ENCODE results near the gene ZNF521.
A peak's percentile ranks its signal among the peaks of the same experiment; 100 is the strongest.

The ZNF521 gene

GRCh38 chr18:25111377-25112288 lies 240.3 kb downstream of the ZNF521 start:
- 88% methylated on average over 13 of the region's 13 CpGs for WGBS
- H3K27ac ChIP-seq (ENCODE audit: low read depth, low read length), result 0 out of 2 replicates have a peak overlapping the region, but pooled peaks have one; percentile 14
- no peaks in the 10 kb centered on the region for H3K27me3 ChIP-seq (ENCODE audit: insufficient read depth, low read length)
- H3K36me3 ChIP-seq (ENCODE audit: insufficient read depth, low read length), result no peaks in the 10 kb centered on the region
- H3K9ac ChIP-seq (ENCODE audit: low read depth, low read length), result no peak overlapping the region
- no peak overlapping the region for H3K4me3 ChIP-seq (ENCODE audit: low read length)
- H3K9me3 ChIP-seq (ENCODE audit: insufficient read depth, low read depth, low read length), result no peaks in the 10 kb centered on the region
- no peaks in the 10 kb centered on the region; the same call in 1 of the 2 replicates for H3K4me1 ChIP-seq (ENCODE audit: insufficient read depth, low read length)

- Histone ChIP-seq H3K4me1 (ENCODE audit: insufficient read depth, low read length) (no peaks in the 10 kb centered on the region; the same call in 1 of the 2 replicates), H3K4me3 (ENCODE audit: low read length) (no peak overlapping the region), H3K27ac (ENCODE audit: low read depth, low read length) (no peak overlapping the region), H3K27me3 (ENCODE audit: insufficient read depth, low read length) (no peaks in the 10 kb centered on the region), H3K36me3 (ENCODE audit: insufficient read depth, low read length) (no peaks in the 10 kb centered on the region), H3K9me3 (ENCODE audit: insufficient read depth, low read depth, low read length) (no peaks in the 10 kb centered on the region), H3K9ac (ENCODE audit: low read depth, low read length) (no peak overlapping the region)
- WGBS, result 100% methylated on average over 3 of the region's 3 CpGs
Observed at GRCh38 chr18:25109484-25109883, 242.5 kb downstream of the ZNF521 start.

DNA sequence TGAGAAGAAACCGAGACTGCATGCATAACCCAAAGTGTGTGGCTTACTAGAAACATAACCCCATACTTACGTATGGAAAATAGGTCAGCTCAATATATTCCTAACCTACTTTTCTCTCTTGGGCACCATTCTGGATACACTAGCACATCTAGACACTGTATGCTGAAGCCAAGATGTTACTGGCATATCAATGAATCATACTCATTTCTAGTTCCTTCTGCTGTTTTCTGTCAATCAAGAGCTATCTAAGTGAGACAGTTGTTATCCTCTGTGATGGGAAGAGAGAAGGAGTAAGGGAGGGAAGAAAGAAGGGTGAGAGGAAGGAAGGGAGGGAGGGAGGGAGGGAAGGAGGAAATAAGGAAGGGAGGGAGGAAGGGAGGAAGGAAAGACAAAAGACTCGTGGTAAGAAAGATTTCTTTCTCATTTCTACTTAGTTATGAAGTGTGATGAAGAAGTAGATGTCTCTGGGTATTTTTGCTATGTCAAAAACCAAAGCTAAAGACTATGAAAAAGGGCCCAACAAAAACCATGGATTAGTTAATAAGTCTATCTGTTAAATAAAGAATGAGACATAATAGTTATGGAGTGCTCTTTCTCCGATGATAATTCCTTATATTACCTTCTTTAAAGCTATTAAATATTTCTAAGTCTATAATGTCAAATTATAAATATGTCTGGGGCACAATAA lies 248.4 kb downstream of the ZNF521 start:
- Histone ChIP-seq H3K4me1 (ENCODE audit: insufficient read depth, low read length) (no peaks in the 10 kb centered on the region; the same call in 1 of the 2 replicates), H3K27ac (ENCODE audit: low read depth, low read length) (no peak overlapping the region), H3K27me3 (ENCODE audit: insufficient read depth, low read length) (no peaks in the 10 kb centered on the region), H3K36me3 (ENCODE audit: insufficient read depth, low read length) (no peaks in the 10 kb centered on the region), H3K9ac (ENCODE audit: low read depth, low read length) (no peak overlapping the region), H3K4me3 (ENCODE audit: low read length) (no peak overlapping the region), H3K9me3 (ENCODE audit: insufficient read depth, low read depth, low read length) (no peaks in the 10 kb centered on the region)
- 88% methylated on average over 3 of the region's 4 CpGs for WGBS

GRCh38 chr18:25102662-25103061 lies 249.3 kb downstream of the ZNF521 start:
- no peaks in the 10 kb centered on the region for H3K27me3 ChIP-seq (ENCODE audit: insufficient read depth, low read length)
- H3K4me1 ChIP-seq (ENCODE audit: insufficient read depth, low read length), result no peaks in the 10 kb centered on the region; the same call in 1 of the 2 replicates
- H3K9ac ChIP-seq (ENCODE audit: low read depth, low read length), result no peak overlapping the region
- H3K27ac ChIP-seq (ENCODE audit: low read depth, low read length), result no peak overlapping the region
- H3K36me3 ChIP-seq (ENCODE audit: insufficient read depth, low read length), result no peaks in the 10 kb centered on the region
- no peak overlapping the region for H3K4me3 ChIP-seq (ENCODE audit: low read length)
- no peaks in the 10 kb centered on the region for H3K9me3 ChIP-seq (ENCODE audit: insufficient read depth, low read depth, low read length)
- 92% methylated on average over 2 of the region's 2 CpGs for WGBS

- Histone ChIP-seq H3K4me3 (ENCODE audit: low read length) (no peak overlapping the region), H3K36me3 (ENCODE audit: insufficient read depth, low read length) (no peaks in the 10 kb centered on the region), H3K9me3 (ENCODE audit: insufficient read depth, low read depth, low read length) (no peaks in the 10 kb centered on the region), H3K27ac (ENCODE audit: low read depth, low read length) (no peak overlapping the region), H3K9ac (ENCODE audit: low read depth, low read length) (no peak overlapping the region), H3K27me3 (ENCODE audit: insufficient read depth, low read length) (no peaks in the 10 kb centered on the region), H3K4me1 (ENCODE audit: insufficient read depth, low read length) (peaks cover 8% of the 10 kb centered on the region; the same call in 1 of the 2 replicates)
- WGBS, result 97% methylated on average over 3 of the region's 3 CpGs
Observed at GRCh38 chr18:25100418-25100817, 251.5 kb downstream of the ZNF521 start.

- WGBS, result 88% methylated on average over 3 of the region's 3 CpGs
- H3K27ac ChIP-seq (ENCODE audit: low read depth, low read length), result no peak overlapping the region
- peaks cover 8% of the 10 kb centered on the region; the same call in 1 of the 2 replicates for H3K4me1 ChIP-seq (ENCODE audit: insufficient read depth, low read length)
Observed at GRCh38 chr18:25099895-25100294, 252.1 kb downstream of the ZNF521 start.

GRCh38 chr18:25097569-25098056 lies 254.4 kb downstream of the ZNF521 start:
- H3K27ac ChIP-seq (ENCODE audit: low read depth, low read length), result no peak overlapping the region
- peaks cover 8% of the 10 kb centered on the region; the same call in 1 of the 2 replicates for H3K4me1 ChIP-seq (ENCODE audit: insufficient read depth, low read length)
- 89% methylated on average over 3 of the region's 3 CpGs for WGBS
- H3K36me3 ChIP-seq (ENCODE audit: insufficient read depth, low read length), result no peaks in the 10 kb centered on the region
- no peak overlapping the region for H3K4me3 ChIP-seq (ENCODE audit: low read length)
- H3K27me3 ChIP-seq (ENCODE audit: insufficient read depth, low read length), result no peaks in the 10 kb centered on the region
- H3K9ac ChIP-seq (ENCODE audit: low read depth, low read length), result no peak overlapping the region
- H3K9me3 ChIP-seq (ENCODE audit: insufficient read depth, low read depth, low read length), result no peaks in the 10 kb centered on the region

More at GRCh38 chr18:25099895-25100294, 252.1 kb downstream of the ZNF521 start:
- no peak overlapping the region for H3K4me3 ChIP-seq (ENCODE audit: low read length)
- H3K9me3 ChIP-seq (ENCODE audit: insufficient read depth, low read depth, low read length), result no peaks in the 10 kb centered on the region
- no peaks in the 10 kb centered on the region for H3K36me3 ChIP-seq (ENCODE audit: insufficient read depth, low read length)
- H3K27me3 ChIP-seq (ENCODE audit: insufficient read depth, low read length), result no peaks in the 10 kb centered on the region
- H3K9ac ChIP-seq (ENCODE audit: low read depth, low read length), result no peak overlapping the region

GRCh38 chr18:25097057-25097456 lies 254.9 kb downstream of the ZNF521 start:
- Histone ChIP-seq H3K36me3 (ENCODE audit: insufficient read depth, low read length) (no peaks in the 10 kb centered on the region), H3K9ac (ENCODE audit: low read depth, low read length) (no peak overlapping the region), H3K4me1 (ENCODE audit: insufficient read depth, low read length) (peaks cover 8% of the 10 kb centered on the region; the same call in 1 of the 2 replicates), H3K27ac (ENCODE audit: low read depth, low read length) (no peak overlapping the region), H3K4me3 (ENCODE audit: low read length) (no peak overlapping the region), H3K27me3 (ENCODE audit: insufficient read depth, low read length) (no peaks in the 10 kb centered on the region), H3K9me3 (ENCODE audit: insufficient read depth, low read depth, low read length) (no peaks in the 10 kb centered on the region)
- 87% methylated on average over 6 of the region's 6 CpGs for WGBS

DNA sequence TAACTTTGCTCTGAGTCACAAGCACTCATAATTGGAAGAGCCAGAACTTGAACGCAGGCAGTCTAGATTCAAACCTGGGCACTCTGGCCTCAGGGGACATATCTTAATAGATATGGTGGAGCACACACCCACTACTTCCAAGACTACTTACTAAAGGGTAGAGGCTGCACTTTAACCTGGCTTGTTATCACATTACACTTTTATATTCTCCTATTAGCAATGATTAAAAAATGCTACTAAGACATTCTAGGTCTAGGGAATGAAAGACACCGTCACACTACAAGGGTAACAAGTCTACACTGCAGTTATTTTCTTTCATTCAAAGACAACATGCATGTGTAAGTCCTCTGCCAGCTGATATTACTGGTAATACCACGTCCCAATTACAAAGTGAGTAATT lies 258.8 kb downstream of the ZNF521 start:
- Histone ChIP-seq H3K4me1 (ENCODE audit: insufficient read depth, low read length) (peaks cover 8% of the 10 kb centered on the region; the same call in 1 of the 2 replicates), H3K9ac (ENCODE audit: low read depth, low read length) (no peak overlapping the region), H3K36me3 (ENCODE audit: insufficient read depth, low read length) (peaks cover 27% of the 10 kb centered on the region; the same call in 1 of the 2 replicates), H3K9me3 (ENCODE audit: insufficient read depth, low read depth, low read length) (no peaks in the 10 kb centered on the region), H3K27ac (ENCODE audit: low read depth, low read length) (no peak overlapping the region), H3K4me3 (ENCODE audit: low read length) (no peak overlapping the region), H3K27me3 (ENCODE audit: insufficient read depth, low read length) (no peaks in the 10 kb centered on the region)
- 98% methylated on average over 2 of the region's 3 CpGs for WGBS

DNA sequence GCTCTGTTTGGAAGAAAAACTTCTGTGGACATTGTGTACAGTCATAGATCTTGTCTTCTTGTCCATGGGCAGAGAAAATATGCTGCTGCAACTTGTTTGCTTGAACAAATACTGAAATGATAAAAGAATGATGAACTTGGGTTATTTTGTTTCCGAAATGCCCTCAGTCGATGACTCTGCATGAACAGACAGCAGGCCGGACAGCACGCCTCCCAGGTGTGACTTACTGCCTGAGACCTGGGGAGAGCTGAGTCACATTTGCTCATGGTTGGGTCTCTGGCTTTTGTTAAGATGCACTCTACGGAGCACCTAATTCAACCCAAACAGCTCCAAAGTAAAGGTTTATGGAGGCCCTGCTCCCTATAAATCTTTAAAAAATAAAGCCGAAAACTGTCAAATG lies 262.5 kb downstream of the ZNF521 start:
- H3K9me3 ChIP-seq (ENCODE audit: insufficient read depth, low read depth, low read length), result no peaks in the 10 kb centered on the region
- no peak overlapping the region for H3K27ac ChIP-seq (ENCODE audit: low read depth, low read length)
- H3K36me3 ChIP-seq (ENCODE audit: insufficient read depth, low read length), result peaks cover 27% of the 10 kb centered on the region; the same call in 1 of the 2 replicates
- H3K27me3 ChIP-seq (ENCODE audit: insufficient read depth, low read length), result no peaks in the 10 kb centered on the region
- no peaks in the 10 kb centered on the region for H3K4me1 ChIP-seq (ENCODE audit: insufficient read depth, low read length)
- 94% methylated on average over 6 of the region's 6 CpGs for WGBS
- no peak overlapping the region for H3K4me3 ChIP-seq (ENCODE audit: low read length)
- no peak overlapping the region for H3K9ac ChIP-seq (ENCODE audit: low read depth, low read length)

DNA sequence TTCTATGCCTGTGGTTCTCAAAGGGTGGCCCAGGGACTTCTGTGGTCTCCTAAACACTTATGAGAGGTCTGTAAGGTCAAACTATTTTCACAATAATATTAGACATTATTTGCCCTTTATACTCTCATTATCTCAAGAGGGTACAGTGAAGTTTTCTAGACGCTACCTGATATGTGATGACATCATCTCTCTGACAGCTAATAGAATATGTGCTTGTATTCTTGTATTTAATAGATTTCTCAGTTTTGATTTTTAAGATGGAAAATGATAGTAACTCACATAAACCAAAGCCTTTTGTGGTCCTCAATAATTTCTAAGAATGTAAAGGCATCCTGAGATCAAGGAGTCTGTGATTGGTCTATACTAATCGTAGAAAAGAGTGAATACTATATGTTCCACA lies 265.1 kb downstream of the ZNF521 start:
- no peak overlapping the region for H3K4me3 ChIP-seq (ENCODE audit: low read length)
- no peak overlapping the region for H3K9ac ChIP-seq (ENCODE audit: low read depth, low read length)
- H3K9me3 ChIP-seq (ENCODE audit: insufficient read depth, low read depth, low read length), result no peaks in the 10 kb centered on the region
- H3K4me1 ChIP-seq (ENCODE audit: insufficient read depth, low read length), result no peaks in the 10 kb centered on the region
- peaks cover 27% of the 10 kb centered on the region; the same call in 1 of the 2 replicates for H3K36me3 ChIP-seq (ENCODE audit: insufficient read depth, low read length)
- H3K27me3 ChIP-seq (ENCODE audit: insufficient read depth, low read length), result no peaks in the 10 kb centered on the region
- no peak overlapping the region for H3K27ac ChIP-seq (ENCODE audit: low read depth, low read length)
- no CpG with 5 or more reads among the region's 2 CpGs for WGBS

Measured in HUES64 (cell line).